GM23248 (cell line): ENCODE data around the gene UBIAD1. TPM values are rescaled to one million over a fixed set of nuclear protein-coding genes. Genes with fewer than 3 reads are reported as not detected.

Experiments used
- DNase-seq: peaks from one replicate; pipeline ENCODE4 v3.0.0-alpha.2; 2015
- H2AFZ ChIP-seq: fragments of 200-600 bp; sonication (generic); 2 replicates; pipeline ENCODE4 v1.6.1; 2016; ENCODE audit warnings: antibody characterized with exemption
- H3F3A ChIP-seq: fragments of 200-600 bp; sonication (generic); 2 replicates; pipeline ENCODE4 v1.6.1; 2016; ENCODE audit warnings: mild to moderate bottlenecking, antibody characterized with exemption, mixed run types; ENCODE audit not compliant: insufficient read depth
- H3K27ac ChIP-seq: fragments of 200-600 bp; sonication (generic); 2 replicates; pipeline ENCODE4 v1.5.1; 2016; ENCODE audit warnings: mild to moderate bottlenecking
- H3K27me3 ChIP-seq: fragments of 200-600 bp; sonication (generic); replicated peaks from 2 replicates; pipeline ENCODE4 v1.6.1; 2016; ENCODE audit warnings: mild to moderate bottlenecking; ENCODE audit not compliant: insufficient read depth
- H3K36me3 ChIP-seq: fragments of 200-600 bp; sonication (generic); 2 replicates; pipeline ENCODE4 v1.6.1; 2016; ENCODE audit warnings: low read depth, mild to moderate bottlenecking
- H3K4me1 ChIP-seq: fragments of 200-600 bp; sonication (generic); 2 replicates; pipeline ENCODE4 v1.6.1; 2016; ENCODE audit warnings: mild to moderate bottlenecking; ENCODE audit not compliant: insufficient read depth
- H3K4me2 ChIP-seq: fragments of 200-600 bp; sonication (generic); one replicate; pipeline ENCODE4 v1.6.1; 2016; ENCODE audit warnings: mild to moderate bottlenecking; ENCODE audit not compliant: unreplicated experiment
- H3K4me3 ChIP-seq: fragments of 200-600 bp; sonication (generic); 2 replicates; pipeline ENCODE4 v1.5.1; 2016; ENCODE audit warnings: mild to moderate bottlenecking
- H3K79me2 ChIP-seq: fragments of 200-600 bp; sonication (generic); 2 replicates; pipeline ENCODE4 v1.6.1; 2016; ENCODE audit warnings: mild to moderate bottlenecking; ENCODE audit not compliant: insufficient read depth
- H3K9ac ChIP-seq: fragments of 200-600 bp; sonication (generic); 2 replicates; pipeline ENCODE4 v1.6.1; 2016; ENCODE audit warnings: mild to moderate bottlenecking
- H3K9me2 ChIP-seq: fragments of 200-600 bp; sonication (generic); 2 replicates; pipeline ENCODE4 v1.6.1; 2016; ENCODE audit warnings: mixed run types, mild to moderate bottlenecking, moderate library complexity; ENCODE audit not compliant: insufficient read depth
- H3K9me3 ChIP-seq: fragments of 200-600 bp; sonication (generic); one replicate; pipeline ENCODE4 v1.6.1; 2017; ENCODE audit warnings: low read depth
- H4K20me1 ChIP-seq: fragments of 200-600 bp; sonication (generic); 2 replicates; pipeline ENCODE4 v1.6.0; 2016; ENCODE audit not compliant: insufficient read depth
- EZH2 ChIP-seq: fragments of 200-600 bp; sonication (generic); IDR thresholded peaks from 2 replicates; pipeline ENCODE4 v1.6.1; 2018; ENCODE audit warnings: antibody characterized with exemption, mild to moderate bottlenecking; ENCODE audit not compliant: insufficient read depth, poor library complexity, severe bottlenecking
- EZH2phosphoT487 ChIP-seq: fragments of 200-600 bp; sonication (generic); IDR thresholded peaks from 2 replicates; pipeline ENCODE4 v1.6.1; 2018; ENCODE audit warnings: antibody characterized with exemption, moderate library complexity, mild to moderate bottlenecking, low read depth; ENCODE audit not compliant: insufficient read depth
- WGBS, 2 experiments: methylation state at CpG; one replicate each; pipeline ENCODE4 v1.1.6; 2015 to 2017; ENCODE audit warnings: low lambda C conversion rate in 2 of 2, low coverage in 1 of 2; ENCODE audit errors: missing lambda C conversion rate in 2 of 2; 5-methylcytosine and 5-hydroxymethylcytosine counted together
- in situ Hi-C: fragments of 300-500 bp; cut with MboI; formaldehyde crosslinking; loops from 2 replicates; pipeline ENCODE4 v1.15.0; 2020
- polyA plus RNA-seq: library from polyadenylated mRNA; unstranded; fragments of >200 nt; fragmentation: Nextera tagmentation; extraction: Ambion mirVana; gene quantifications from 2 replicates; pipeline ENCODE4 v1.2.1, GENCODE V29; 2016
- total RNA-seq: library from RNA; depleted of rRNA; stranded (reverse); fragments of >200 nt; shearing (Covaris generic); gene quantifications from 2 replicates; pipeline ENCODE4 v1.2.3, GENCODE V29; 2014

Gene UBIAD1
- total and polyA plus RNA-seq, 2 experiments from 2014 or later, result 5.2 to 8.1 TPM

DNA sequence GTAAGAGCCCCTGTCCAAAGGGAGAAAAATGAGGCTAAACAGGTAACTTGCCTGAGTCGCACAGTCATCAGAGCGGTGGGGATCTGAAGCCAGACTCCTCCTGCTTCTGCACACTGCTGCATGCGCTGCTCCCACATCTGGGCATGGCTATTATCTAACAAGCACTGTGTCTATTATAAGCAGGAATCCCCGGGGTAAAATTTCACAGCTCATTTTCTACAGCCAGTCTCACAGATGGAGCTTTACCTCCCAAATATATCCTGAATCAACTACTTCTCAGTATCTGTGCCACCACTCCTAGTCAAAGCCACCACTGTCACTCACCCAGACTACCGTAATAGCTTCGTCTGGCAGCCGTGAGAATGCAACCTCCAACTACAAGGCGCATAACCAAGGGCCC, 20.5 kb upstream of the UBIAD1 start:
- no peaks in the 10 kb centered on the region for H3K9me2 ChIP-seq
- no peak overlapping the region for H3K4me3 ChIP-seq
- no peak overlapping the region for H3K9ac ChIP-seq
- no peak overlapping the region for H2AFZ ChIP-seq
- DNase-seq, result no peak
- H4K20me1 ChIP-seq, result no peaks in the 10 kb centered on the region
- H3K36me3 ChIP-seq, result peaks cover 53% of the 10 kb centered on the region
- in situ Hi-C loops, result no loop called here
- H3K4me1 ChIP-seq, result no peaks in the 10 kb centered on the region
- WGBS, 2 experiments, result 86 to 88% methylated on average over 8 of the region's 8 CpGs
- H3K79me2 ChIP-seq, result no peaks in the 10 kb centered on the region
- no peak for TF ChIP-seq EZH2
- TF ChIP-seq EZH2phosphoT487, result no peak
- no peaks in the 10 kb centered on the region for H3K9me3 ChIP-seq
- no peak overlapping the region for H3K4me2 ChIP-seq
- no peaks in the 10 kb centered on the region for H3F3A ChIP-seq
- no peaks in the 10 kb centered on the region for H3K27me3 ChIP-seq
- H3K27ac ChIP-seq, result no peak overlapping the region

DNA sequence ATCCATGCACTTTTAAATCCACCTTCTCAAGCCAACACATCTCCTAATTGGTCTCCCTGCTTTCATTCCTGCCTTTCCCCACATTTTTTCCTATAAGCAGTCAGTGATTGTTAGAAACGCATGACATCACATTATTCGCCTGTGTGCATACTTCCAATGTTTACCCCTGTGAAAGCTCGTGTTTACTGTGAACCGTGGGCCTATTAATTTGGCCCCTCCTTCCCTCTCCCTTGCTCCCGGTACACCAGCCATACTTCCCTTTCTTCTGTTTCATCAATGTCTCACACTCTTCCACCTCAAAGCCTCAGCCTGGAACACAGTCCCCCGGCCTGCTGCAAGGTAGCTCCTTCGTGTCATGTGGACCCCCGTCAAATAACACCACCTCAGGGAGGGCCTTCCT, 19.8 kb upstream of the UBIAD1 start:
- Histone ChIP-seq H3K9ac (no peak overlapping the region), H4K20me1 (no peaks in the 10 kb centered on the region), H3K4me3 (no peak overlapping the region), H3F3A (no peaks in the 10 kb centered on the region), H3K9me2 (no peaks in the 10 kb centered on the region), H3K79me2 (no peaks in the 10 kb centered on the region), H3K36me3 (peaks cover 57% of the 10 kb centered on the region), H3K9me3 (no peaks in the 10 kb centered on the region), H3K27me3 (no peaks in the 10 kb centered on the region), H3K4me2 (no peak overlapping the region), H3K27ac (no peak overlapping the region), H3K4me1 (no peaks in the 10 kb centered on the region), H2AFZ (no peak overlapping the region)
- no peak for TF ChIP-seq EZH2phosphoT487
- no peak for TF ChIP-seq EZH2
- in situ Hi-C loops, result no loop called here
- 86 to 91% methylated on average over 8 of the region's 8 CpGs for WGBS, 2 experiments
- no peak for DNase-seq

DNA sequence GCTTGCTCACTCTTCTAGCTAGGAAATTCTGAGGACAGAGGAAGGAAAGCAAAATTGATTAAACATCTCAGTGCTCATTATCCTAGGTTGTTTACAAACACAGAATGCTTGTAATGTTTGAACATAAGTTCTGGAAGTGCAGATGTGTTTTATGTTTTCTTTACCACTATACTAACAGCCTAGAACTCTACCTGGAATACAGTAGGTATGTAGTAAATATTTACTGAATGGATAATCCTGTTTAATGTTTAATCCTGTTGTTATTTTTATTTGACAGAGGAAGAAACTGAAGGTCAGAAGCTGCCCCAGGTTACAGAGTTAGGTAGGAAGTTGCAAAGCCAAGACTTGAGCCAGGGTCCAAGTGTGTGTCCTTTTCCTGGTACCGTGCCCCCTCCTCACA, 16.7 kb upstream of the UBIAD1 start:
- Histone ChIP-seq H3K27ac (no peak overlapping the region), H3K9me2 (no peaks in the 10 kb centered on the region)

DNA sequence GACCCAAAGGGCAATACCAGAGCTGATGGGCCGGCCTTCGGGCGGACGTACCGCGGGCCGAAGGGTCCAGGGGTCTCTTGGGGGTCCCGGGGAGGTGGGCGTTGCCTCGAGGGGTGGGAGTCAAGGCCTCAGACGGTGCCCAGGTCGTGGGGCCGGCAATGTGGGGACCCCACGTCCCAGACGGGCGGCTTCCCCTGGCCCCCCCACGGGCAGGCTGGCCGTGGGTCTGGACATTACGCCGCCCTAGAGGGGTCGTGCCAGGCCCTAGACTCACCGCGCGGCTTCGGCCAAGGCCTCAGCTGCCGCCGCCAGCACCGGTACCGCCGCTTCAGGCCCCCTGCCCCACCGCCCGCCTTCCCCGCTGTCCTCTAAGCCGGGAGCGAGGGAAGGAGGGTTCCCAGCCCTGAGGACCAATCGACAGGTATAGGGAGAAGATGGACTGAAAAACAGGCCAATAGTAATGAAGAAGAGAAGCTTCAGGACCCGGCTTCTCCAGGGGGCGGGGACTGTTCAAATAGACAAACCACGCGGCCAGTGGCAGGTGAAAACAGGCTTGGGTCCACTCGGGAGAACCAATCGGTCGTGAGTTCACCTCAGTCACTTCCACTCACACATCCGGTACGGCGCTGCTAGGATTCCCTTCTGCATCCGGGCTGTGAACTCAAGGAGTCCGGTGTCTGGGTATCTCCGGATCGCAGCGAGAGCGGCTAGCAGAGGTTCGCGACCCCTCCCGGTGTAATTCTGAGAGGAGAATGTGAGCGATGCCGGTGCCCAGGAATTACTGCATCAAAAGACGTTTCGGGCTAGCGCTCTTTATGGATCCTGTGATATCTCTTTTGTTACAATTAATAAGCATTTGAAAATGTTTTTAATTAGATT, 10.6 kb upstream of the UBIAD1 start, which contains the start of gene MTOR:
MTOR (minus strand) TSS at position 381 of the 879 bp plus-strand sequence. CDS start 3,142 bp downstream, outside the sequence.
- Histone ChIP-seq H3F3A (no peaks in the 10 kb centered on the region), H3K36me3 (peaks cover 20% of the 10 kb centered on the region; the same call in 1 of the 2 replicates), H3K27ac (peak within 1 kb of the TSS; percentile 34), H3K9ac (peak within 1 kb of the TSS; percentile 91), H3K4me2 (peak within 1 kb of the TSS; percentile 93), H3K4me1 (peaks cover 5% of the 10 kb centered on the region; the same call in 1 of the 2 replicates), H2AFZ (peak within 1 kb of the TSS; percentile 98), H3K9me3 (no peaks in the 10 kb centered on the region), H3K9me2 (no peaks in the 10 kb centered on the region), H3K4me3 (peak within 1 kb of the TSS; percentile 97), H4K20me1 (no peaks in the 10 kb centered on the region), H3K79me2 (peaks cover 30% of the 10 kb centered on the region), H3K27me3 (no peaks in the 10 kb centered on the region)
- in situ Hi-C loops, result no loop called here
- TF ChIP-seq EZH2 (no peak), EZH2phosphoT487 (no peak)
- peak; percentile 100 for DNase-seq
- 1 to 2% methylated on average over 39 to 48 of the region's 60 CpGs for WGBS, 2 experiments

More for the DNA sequence above, 16.7 kb upstream of the UBIAD1 start:
- DNase-seq, result no peak
- Histone ChIP-seq H3K4me1 (peaks cover 1% of the 10 kb centered on the region; the same call in 1 of the 2 replicates), H3F3A (no peaks in the 10 kb centered on the region), H3K4me2 (no peak overlapping the region), H2AFZ (no peak overlapping the region), H3K27me3 (no peaks in the 10 kb centered on the region), H4K20me1 (no peaks in the 10 kb centered on the region), H3K36me3 (peaks cover 68% of the 10 kb centered on the region), H3K9me3 (no peaks in the 10 kb centered on the region), H3K9ac (no peak overlapping the region), H3K79me2 (peaks cover 19% of the 10 kb centered on the region), H3K4me3 (no peak overlapping the region)
- 86 to 100% methylated on average over 1 of the region's 1 CpG for WGBS, 2 experiments
- in situ Hi-C loops, result no loop called here
- no peak for TF ChIP-seq EZH2phosphoT487
- TF ChIP-seq EZH2, result no peak
